Upper lobe of left lung (tissue), 6 donors: ENCODE results near the gene NR2F1-AS1. TPM values are rescaled to one million over a fixed set of nuclear protein-coding genes. Genes with fewer than 3 reads are reported as not detected.

Experiments used
- ATAC-seq, 2 donors: fragments of 200-7000 bp; cut with Tn5 transposase; one replicate each; pipeline ENCODE4 v1.9.1; 2022; ENCODE audit warnings: mild to moderate bottlenecking in 2 of 2, moderate library complexity in 2 of 2; ENCODE audit not compliant: low FRiP score in 2 of 2
- DNase-seq, 2 donors: peaks; one replicate each; pipeline ENCODE4 v3.0.0-alpha.2; 2019 to 2020
- H3K27ac ChIP-seq, 4 donors: fragments of 200-600 bp; sonication (generic); one replicate each; pipeline ENCODE4 v1.5.1; 2016 to 2019
- H3K27me3 ChIP-seq, 4 donors: fragments of 200-600 bp; sonication (generic); one replicate each; pipeline ENCODE4 v1.5.1; 2017 to 2019
- H3K36me3 ChIP-seq, 4 donors: fragments of 200-600 bp; sonication (generic); one replicate each; pipeline ENCODE4 v1.5.1; 2016 to 2019
- H3K4me1 ChIP-seq, 4 donors: fragments of 200-600 bp; sonication (generic); one replicate each; pipeline ENCODE4 v1.5.1; 2018 to 2019
- H3K4me3 ChIP-seq, 4 donors: fragments of 200-600 bp; sonication (generic); one replicate each; pipeline ENCODE4 v1.5.1; 2017 to 2019; ENCODE audit warnings: mild to moderate bottlenecking in 2 of 4, moderate library complexity in 1 of 4
- H3K9me3 ChIP-seq, 4 donors: fragments of 200-600 bp; sonication (generic); one replicate each; pipeline ENCODE4 v1.5.1; 2018 to 2019
- EP300 ChIP-seq, 4 donors: sonication (generic); formaldehyde crosslinking; IDR thresholded peaks; one replicate each; pipeline ENCODE4 v1.5.1; 2017; ENCODE audit warnings: antibody characterized with exemption in 4 of 4, control low read depth in 2 of 4
- POLR2A ChIP-seq, 4 donors: fragments of 450-650 bp; IDR thresholded peaks; one replicate each; pipeline ENCODE4 v1.5.1; 2016 to 2017; ENCODE audit warnings: antibody characterized with exemption in 4 of 4, mild to moderate bottlenecking in 2 of 4
- POLR2AphosphoS5 ChIP-seq, 2 donors: sonication (generic); formaldehyde crosslinking; IDR thresholded peaks; one replicate each; pipeline ENCODE4 v1.5.1; 2017; ENCODE audit warnings: antibody characterized with exemption in 2 of 2
- WGBS, 2 donors: methylation state at CpG; one replicate each; pipeline ENCODE4 v1.1.5; 2017 to 2018; 5-methylcytosine and 5-hydroxymethylcytosine counted together
- total RNA-seq, 6 donors: library from RNA; depleted of rRNA in 4 of 6; stranded (reverse); fragments of >200 nt in 4 of 6; gene quantifications; one replicate each; pipeline versions ENCODE4 v1.1.0 to v1.2.1, GENCODE V29; 2016 to 2021
- TF ChIP-seq, protein P1 (sequence below), 6 experiments: fragments of 450-650 bp in 4 of 6; fragments of 200-600 bp in 2 of 6; sonication (generic) in 2 of 6; IDR thresholded peaks; one replicate each; pipeline ENCODE4 v1.5.1; 2016 to 2019; ENCODE audit warnings: antibody characterized with exemption in 6 of 6
- donor health status: DM: no; HTN: no; CAD: no; lungs with moderate emphysema.
- donor health status: DM: no; HTN: yes; CAD: no; lungs with severe emphysema.

NR2F1-AS1 gene
- total RNA-seq, 6 donors from 2014 or later, result 4.4 to 19.9 (median 11.4) TPM

DNA sequence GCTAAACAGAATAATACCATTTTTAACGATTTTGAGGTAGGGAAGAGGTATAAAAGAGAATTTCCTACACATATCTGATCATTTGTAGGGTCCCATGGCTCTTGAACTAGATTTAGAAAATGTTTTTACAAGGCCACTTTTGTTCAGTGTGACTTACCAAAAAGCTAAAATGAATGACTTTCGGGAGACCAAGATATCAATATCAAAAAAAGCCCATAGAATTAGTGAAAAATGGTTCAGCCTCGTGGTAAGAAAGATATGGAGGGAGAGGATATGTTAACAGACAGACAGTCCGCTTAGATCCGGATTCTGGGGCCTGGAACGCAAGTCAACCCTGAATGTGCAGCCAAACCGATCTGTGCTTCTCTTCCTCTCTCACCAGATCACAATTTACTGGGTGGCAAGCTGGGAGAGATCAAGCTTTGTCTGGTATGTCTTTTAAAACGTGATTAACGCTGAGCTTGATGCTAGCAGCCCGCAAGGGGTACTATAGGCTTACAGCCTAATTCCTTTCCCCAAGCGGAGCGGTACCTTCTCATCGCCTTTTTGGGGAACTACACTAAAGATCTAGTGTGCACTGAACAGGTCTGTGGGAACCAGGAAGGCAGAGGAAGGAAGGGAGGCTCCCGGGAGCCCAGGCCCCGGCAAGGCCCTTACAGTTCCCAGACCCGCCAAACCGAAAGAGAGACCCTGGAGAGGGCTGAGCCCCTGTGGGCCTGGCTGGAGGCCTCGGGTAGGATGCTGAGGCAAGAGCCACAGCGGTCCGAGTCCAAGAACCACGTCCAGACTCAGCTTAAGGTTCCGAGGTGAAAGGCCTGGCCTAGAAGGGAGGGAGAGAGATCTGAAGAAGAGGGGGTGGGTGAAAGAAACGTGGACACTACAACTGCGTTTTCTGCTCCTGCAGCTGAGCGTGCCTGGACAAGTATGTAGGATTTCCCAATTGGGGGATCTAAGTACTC, 2.9 kb downstream of the NR2F1-AS1 start:
- peak in 1 of 2 donors; percentile 37 for DNase-seq
- Histone ChIP-seq H3K9me3 (no peaks in the 10 kb centered on the region), H3K4me1 (peaks cover 28 to 49% (median 31%) of the 10 kb centered on the region in 4 donors), H3K36me3 (no peaks in the 10 kb centered on the region), H3K4me3 (peak overlapping the region in 2 of 4 donors; percentile 55 to 63), H3K27ac (peak overlapping the region; percentile 81 to 86 (median 84)), H3K27me3 (peaks cover 2 to 53% (median 31%) of the 10 kb centered on the region in 4 donors)
- TF ChIP-seq POLR2AphosphoS5 (IDR thresholded peaks at IDR 0.05), result no peak
- no peak for ATAC-seq
- 42 to 48% methylated on average over 25 of the region's 25 CpGs for WGBS, 2 donors

DNA sequence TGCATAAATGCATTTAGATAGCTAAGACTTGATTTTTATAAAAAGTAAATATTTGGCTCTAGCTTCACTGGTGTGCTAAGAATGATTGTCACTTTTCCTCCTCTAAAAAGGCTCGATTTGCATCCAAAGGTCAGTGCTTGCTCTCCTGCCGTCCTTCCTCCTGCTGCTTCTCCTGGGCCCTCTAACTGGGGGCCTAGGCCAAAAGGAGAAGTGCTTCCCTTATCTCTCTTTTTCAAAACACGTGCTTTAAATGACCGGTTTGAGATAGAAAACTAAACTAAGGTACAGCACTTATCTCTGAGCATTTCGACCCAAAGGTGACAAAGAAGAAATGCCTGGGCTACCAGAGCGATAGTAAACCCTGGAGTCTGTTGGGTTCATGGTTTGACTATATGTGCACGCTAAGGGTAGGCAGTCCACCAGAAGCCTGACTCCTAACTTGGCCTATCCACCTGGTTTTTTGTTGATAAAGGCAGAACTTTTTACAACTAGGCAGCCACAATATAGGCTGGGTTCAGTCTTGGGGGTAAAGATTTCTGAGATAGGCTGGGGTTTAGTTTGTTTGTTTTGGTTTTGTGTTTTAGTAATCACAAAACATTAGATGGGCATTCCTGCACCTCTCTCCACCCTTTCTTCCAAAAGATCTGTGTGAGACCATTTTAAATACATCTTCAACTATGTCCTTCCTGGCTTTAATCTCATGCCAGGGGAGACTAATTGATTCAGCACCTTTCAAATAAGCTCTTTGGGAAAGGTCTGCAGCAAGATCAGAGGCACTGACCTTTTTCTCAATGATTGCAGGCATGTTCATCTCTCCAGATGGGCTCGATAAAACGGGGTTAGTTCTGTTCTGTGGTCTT, 3.8 kb downstream of the NR2F1-AS1 start:
- peak overlapping the region in 3 of 4 donors; percentile 7 to 85 (median 81) for H3K27ac ChIP-seq
- H3K27me3 ChIP-seq, result peaks cover 2 to 50% (median 28%) of the 10 kb centered on the region in 4 donors
- ATAC-seq, result no peak
- no peak overlapping the region for H3K4me3 ChIP-seq
- H3K9me3 ChIP-seq, result no peaks in the 10 kb centered on the region
- H3K36me3 ChIP-seq, result no peaks in the 10 kb centered on the region
- WGBS, 2 donors, result 41 to 55% methylated on average over 9 of the region's 9 CpGs
- TF ChIP-seq EP300 (IDR thresholded peaks at IDR 0.05) (no peak), POLR2AphosphoS5 (IDR thresholded peaks at IDR 0.05) (no peak)
- TF ChIP-seq, protein P1, sequence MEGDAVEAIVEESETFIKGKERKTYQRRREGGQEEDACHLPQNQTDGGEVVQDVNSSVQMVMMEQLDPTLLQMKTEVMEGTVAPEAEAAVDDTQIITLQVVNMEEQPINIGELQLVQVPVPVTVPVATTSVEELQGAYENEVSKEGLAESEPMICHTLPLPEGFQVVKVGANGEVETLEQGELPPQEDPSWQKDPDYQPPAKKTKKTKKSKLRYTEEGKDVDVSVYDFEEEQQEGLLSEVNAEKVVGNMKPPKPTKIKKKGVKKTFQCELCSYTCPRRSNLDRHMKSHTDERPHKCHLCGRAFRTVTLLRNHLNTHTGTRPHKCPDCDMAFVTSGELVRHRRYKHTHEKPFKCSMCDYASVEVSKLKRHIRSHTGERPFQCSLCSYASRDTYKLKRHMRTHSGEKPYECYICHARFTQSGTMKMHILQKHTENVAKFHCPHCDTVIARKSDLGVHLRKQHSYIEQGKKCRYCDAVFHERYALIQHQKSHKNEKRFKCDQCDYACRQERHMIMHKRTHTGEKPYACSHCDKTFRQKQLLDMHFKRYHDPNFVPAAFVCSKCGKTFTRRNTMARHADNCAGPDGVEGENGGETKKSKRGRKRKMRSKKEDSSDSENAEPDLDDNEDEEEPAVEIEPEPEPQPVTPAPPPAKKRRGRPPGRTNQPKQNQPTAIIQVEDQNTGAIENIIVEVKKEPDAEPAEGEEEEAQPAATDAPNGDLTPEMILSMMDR (IDR thresholded peaks at IDR 0.05), result no peak
- H3K4me1 ChIP-seq, result peaks cover 24 to 49% (median 32%) of the 10 kb centered on the region in 4 donors
- DNase-seq, result no peak

DNA sequence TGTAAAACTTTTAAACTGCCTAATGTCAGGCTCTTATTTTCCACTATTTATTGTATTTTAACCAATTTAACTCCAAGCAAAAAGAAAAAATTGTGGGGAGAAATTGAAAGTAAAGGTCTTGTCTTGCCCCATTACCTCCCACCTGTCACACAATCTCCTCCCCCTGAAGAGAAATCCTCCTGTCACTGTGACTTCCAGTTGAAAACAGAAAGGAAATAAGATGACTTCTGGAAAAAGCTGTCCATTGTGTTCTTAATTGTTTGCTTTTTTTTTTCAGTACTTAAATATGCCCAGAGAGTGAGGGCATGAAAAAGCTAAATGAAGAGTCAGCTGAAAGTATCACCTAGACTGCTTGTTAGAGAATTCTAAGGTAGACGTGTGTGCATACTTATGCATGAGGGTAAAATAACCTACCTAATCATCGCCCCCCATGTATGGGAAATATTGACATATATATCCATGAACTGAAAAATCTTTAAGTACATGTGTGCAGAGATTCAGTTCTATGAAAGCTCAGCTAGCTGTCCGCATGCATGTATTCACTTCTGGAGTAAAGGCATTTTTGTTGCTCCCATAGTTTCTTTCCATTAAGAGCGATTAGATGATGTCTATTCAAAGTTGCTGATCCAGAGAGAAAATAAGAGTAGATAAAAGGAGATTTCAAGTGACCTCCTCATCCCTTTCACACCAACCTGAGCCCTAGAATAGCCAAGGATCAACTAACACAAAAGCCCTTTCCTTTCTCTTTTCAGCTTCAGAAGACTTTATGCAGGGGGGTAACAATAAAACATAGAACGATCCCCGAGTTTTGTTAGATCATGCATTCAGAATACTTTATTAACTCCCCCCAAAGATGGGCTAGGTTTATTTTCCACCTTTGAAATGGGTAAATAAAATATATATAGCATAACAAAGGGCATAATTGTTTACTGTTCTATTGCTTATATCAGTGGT, 5.3 kb downstream of the NR2F1-AS1 start:
- peaks cover 23 to 52% (median 31%) of the 10 kb centered on the region in 4 donors for H3K4me1 ChIP-seq
- TF ChIP-seq, protein P1 (IDR thresholded peaks at IDR 0.05), result no peak
- TF ChIP-seq EP300 (IDR thresholded peaks at IDR 0.05) (no peak), POLR2A (IDR thresholded peaks at IDR 0.05) (no peak), POLR2AphosphoS5 (IDR thresholded peaks at IDR 0.05) (no peak)
- peak overlapping the region in 1 of 4 donors; percentile 85 for H3K27ac ChIP-seq
- 47 to 52% methylated on average over 6 of the region's 6 CpGs for WGBS, 2 donors
- H3K4me3 ChIP-seq, result no peak overlapping the region
- H3K9me3 ChIP-seq, result no peaks in the 10 kb centered on the region
- ATAC-seq (no peak), DNase-seq (no peak)
- no peaks in the 10 kb centered on the region for H3K36me3 ChIP-seq
- peaks cover 2 to 58% (median 31%) of the 10 kb centered on the region in 4 donors for H3K27me3 ChIP-seq

DNA sequence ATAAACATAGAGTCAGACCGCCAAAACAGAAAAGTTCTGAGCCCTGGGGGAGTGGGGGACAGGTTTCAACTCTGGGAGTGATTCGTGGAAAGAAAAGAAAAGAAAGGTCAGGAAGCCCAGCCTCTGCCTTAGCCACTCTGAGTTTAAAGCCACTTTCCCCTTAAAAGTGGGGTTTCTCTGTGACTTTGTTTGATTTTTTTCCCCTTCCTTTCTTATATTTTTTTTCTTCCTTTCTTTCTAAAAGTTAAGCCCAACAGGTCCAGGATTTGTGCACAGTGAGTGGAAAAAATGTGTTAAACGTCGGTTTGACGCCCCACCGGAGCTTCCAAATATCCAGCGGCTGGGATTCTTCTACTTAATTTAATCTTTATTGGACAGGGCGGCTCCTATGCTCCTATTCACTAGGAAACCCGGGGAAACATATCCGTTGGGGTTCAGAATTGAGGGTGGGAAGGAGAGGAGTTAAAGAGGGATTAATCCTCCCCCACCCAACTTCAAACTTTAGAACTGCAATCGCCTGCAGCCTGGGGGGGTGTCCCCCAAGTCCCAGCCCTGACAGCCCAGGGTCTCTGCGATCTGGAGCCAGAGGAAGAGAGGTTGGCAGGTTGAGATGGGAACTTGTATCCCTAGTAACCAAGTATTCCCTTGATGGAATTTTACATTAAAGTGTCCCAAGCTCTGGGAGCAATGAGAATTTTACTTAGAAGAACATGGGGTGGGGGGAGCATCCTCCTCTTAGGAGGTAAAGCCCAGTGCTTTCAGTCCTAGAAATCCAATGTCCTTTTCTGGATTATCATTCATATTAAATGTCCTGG, 6.3 kb downstream of the NR2F1-AS1 start:
- TF ChIP-seq EP300 (IDR thresholded peaks at IDR 0.05) (no peak), POLR2A (IDR thresholded peaks at IDR 0.05) (no peak), POLR2AphosphoS5 (IDR thresholded peaks at IDR 0.05) (no peak)
- TF ChIP-seq, protein P1 (IDR thresholded peaks at IDR 0.05), result no peak
- no peaks in the 10 kb centered on the region for H3K36me3 ChIP-seq
- peak overlapping the region in 3 of 4 donors; percentile 14 to 85 (median 18) for H3K27ac ChIP-seq
- H3K4me1 ChIP-seq, result peaks cover 18 to 50% (median 24%) of the 10 kb centered on the region in 4 donors
- H3K27me3 ChIP-seq, result peaks cover 0 to 54% (median 33%) of the 10 kb centered on the region in 4 donors
- 19 to 29% methylated on average over 12 of the region's 12 CpGs for WGBS, 2 donors
- DNase-seq (no peak), ATAC-seq (no peak)
- no peaks in the 10 kb centered on the region for H3K9me3 ChIP-seq
- no peak overlapping the region for H3K4me3 ChIP-seq
